ENCODE data around the gene VAV3. TPM values are rescaled to one million over a fixed set of nuclear protein-coding genes. Genes with fewer than 3 reads are reported as not detected.

VAV3 gene
- total and polyA plus RNA-seq, 9 of the 15 experiments (the other 6 are each of a cell fraction or from before 2014, with no cell fraction given): not detected

DNA sequence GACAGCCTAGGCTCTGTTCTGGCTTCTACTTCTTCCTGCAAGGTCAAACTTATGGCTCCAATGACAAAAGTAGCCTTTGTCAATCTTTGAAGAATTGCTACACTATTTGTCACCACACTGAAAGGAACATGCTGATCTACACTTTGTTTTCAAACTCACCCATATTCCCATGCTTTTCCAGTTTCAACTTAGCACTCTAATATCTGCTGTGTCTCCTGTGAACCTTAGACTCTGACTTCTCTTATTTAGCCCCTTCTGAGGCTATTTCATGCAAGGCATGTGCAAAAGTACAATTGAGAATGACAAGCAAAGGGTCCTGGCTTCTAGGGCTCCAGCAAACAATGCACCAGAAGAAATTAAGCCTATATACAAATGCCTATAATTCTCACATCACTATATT is 374.9 kb downstream of the VAV3 start:
- no peak overlapping the region for H3K4me3 ChIP-seq
- H3K9me3 ChIP-seq (replicated peaks; ENCODE audit: control insufficient read depth, insufficient read depth, low read depth, low read length): no peaks in the 10 kb centered on the region; the same call in 1 of the 2 replicates
- no peak overlapping the region for H3K4me2 ChIP-seq (ENCODE audit: insufficient read depth, low read length)
- H3K9me1 ChIP-seq (ENCODE audit: control insufficient read depth, insufficient read depth, low read length): no peaks in the 10 kb centered on the region
- H3K4me1 ChIP-seq (replicated peaks in 1 of 2; ENCODE audit: control insufficient read depth in 2 of 2, insufficient read depth in 2 of 2, low read length in 2 of 2): no peaks in the 10 kb centered on the region
- ChIA-PET CTCF (ENCODE audit: low intra/inter-chr PET ratio) (no interaction called here), POLR2A (no interaction called here)
- no peak for ATAC-seq
- BruUV-seq (replicated peaks): no TSS peak
- DNase-seq (ENCODE audit: extremely low read depth in 1 of 4, low spot score in 3 of 4): no peak
- no peaks in the 10 kb centered on the region for H4K20me1 ChIP-seq (replicated peaks; ENCODE audit: control insufficient read depth, insufficient read depth, low read length)
- no peak for FAIRE-seq
- intact Hi-C loops (cut with micrococcal nuclease) (no loop called here), in situ Hi-C loops (cut with MboI) (no loop called here)
- no peak overlapping the region for H3K9ac ChIP-seq (ENCODE audit: insufficient read depth in 1 of 2, low read depth in 2 of 2, low read length in 2 of 2)
- H3K36me3 ChIP-seq (ENCODE audit: control insufficient read depth, insufficient read depth, low read length): no peaks in the 10 kb centered on the region
- no peaks in the 10 kb centered on the region for H3K27me3 ChIP-seq (ENCODE audit: control insufficient read depth in 2 of 2, insufficient read depth in 2 of 2, low read length in 2 of 2)
- H3K27ac ChIP-seq (ENCODE audit: extremely low read depth, low read depth, low read length): no peak overlapping the region
- H3K79me2 ChIP-seq (ENCODE audit: control insufficient read depth, insufficient read depth, low read length): no peaks in the 10 kb centered on the region
- no peak overlapping the region for H2AFZ ChIP-seq (ENCODE audit: low read depth, low read length)
- TF ChIP-seq ZNF699 (CRISPR knock-in tag; IDR thresholded peaks at IDR 0.05; ENCODE audit: insufficient replicate concordance) (no peak), LARP7 (IDR thresholded peaks at IDR 0.05) (no peak), NR4A1 (CRISPR knock-in tag; IDR thresholded peaks at IDR 0.05) (no peak), NR4A1 (tag; IDR thresholded peaks at IDR 0.05) (no peak), LCOR (CRISPR knock-in tag; IDR thresholded peaks at IDR 0.05) (no peak), ZKSCAN3 (CRISPR knock-in tag; IDR thresholded peaks at IDR 0.05) (no peak), MTA3 (IDR thresholded peaks at IDR 0.05; ENCODE audit: borderline replicate concordance) (no peak), THRAP3 (IDR thresholded peaks at IDR 0.05; ENCODE audit: borderline replicate concordance) (no peak), KAT8 (IDR thresholded peaks at IDR 0.05; ENCODE audit: low read depth) (no peak), MAFG (tag; conservative IDR thresholded peaks at IDR 0.05) (no peak), ZNF668 (CRISPR knock-in tag; IDR thresholded peaks at IDR 0.05) (no peak)
- TF ChIP-seq, protein P1, sequence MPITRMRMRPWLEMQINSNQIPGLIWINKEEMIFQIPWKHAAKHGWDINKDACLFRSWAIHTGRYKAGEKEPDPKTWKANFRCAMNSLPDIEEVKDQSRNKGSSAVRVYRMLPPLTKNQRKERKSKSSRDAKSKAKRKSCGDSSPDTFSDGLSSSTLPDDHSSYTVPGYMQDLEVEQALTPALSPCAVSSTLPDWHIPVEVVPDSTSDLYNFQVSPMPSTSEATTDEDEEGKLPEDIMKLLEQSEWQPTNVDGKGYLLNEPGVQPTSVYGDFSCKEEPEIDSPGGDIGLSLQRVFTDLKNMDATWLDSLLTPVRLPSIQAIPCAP (CRISPR knock-in tag; IDR thresholded peaks at IDR 0.05; ENCODE audit: borderline replicate concordance): no peak
- TF ChIP-seq, protein P2, sequence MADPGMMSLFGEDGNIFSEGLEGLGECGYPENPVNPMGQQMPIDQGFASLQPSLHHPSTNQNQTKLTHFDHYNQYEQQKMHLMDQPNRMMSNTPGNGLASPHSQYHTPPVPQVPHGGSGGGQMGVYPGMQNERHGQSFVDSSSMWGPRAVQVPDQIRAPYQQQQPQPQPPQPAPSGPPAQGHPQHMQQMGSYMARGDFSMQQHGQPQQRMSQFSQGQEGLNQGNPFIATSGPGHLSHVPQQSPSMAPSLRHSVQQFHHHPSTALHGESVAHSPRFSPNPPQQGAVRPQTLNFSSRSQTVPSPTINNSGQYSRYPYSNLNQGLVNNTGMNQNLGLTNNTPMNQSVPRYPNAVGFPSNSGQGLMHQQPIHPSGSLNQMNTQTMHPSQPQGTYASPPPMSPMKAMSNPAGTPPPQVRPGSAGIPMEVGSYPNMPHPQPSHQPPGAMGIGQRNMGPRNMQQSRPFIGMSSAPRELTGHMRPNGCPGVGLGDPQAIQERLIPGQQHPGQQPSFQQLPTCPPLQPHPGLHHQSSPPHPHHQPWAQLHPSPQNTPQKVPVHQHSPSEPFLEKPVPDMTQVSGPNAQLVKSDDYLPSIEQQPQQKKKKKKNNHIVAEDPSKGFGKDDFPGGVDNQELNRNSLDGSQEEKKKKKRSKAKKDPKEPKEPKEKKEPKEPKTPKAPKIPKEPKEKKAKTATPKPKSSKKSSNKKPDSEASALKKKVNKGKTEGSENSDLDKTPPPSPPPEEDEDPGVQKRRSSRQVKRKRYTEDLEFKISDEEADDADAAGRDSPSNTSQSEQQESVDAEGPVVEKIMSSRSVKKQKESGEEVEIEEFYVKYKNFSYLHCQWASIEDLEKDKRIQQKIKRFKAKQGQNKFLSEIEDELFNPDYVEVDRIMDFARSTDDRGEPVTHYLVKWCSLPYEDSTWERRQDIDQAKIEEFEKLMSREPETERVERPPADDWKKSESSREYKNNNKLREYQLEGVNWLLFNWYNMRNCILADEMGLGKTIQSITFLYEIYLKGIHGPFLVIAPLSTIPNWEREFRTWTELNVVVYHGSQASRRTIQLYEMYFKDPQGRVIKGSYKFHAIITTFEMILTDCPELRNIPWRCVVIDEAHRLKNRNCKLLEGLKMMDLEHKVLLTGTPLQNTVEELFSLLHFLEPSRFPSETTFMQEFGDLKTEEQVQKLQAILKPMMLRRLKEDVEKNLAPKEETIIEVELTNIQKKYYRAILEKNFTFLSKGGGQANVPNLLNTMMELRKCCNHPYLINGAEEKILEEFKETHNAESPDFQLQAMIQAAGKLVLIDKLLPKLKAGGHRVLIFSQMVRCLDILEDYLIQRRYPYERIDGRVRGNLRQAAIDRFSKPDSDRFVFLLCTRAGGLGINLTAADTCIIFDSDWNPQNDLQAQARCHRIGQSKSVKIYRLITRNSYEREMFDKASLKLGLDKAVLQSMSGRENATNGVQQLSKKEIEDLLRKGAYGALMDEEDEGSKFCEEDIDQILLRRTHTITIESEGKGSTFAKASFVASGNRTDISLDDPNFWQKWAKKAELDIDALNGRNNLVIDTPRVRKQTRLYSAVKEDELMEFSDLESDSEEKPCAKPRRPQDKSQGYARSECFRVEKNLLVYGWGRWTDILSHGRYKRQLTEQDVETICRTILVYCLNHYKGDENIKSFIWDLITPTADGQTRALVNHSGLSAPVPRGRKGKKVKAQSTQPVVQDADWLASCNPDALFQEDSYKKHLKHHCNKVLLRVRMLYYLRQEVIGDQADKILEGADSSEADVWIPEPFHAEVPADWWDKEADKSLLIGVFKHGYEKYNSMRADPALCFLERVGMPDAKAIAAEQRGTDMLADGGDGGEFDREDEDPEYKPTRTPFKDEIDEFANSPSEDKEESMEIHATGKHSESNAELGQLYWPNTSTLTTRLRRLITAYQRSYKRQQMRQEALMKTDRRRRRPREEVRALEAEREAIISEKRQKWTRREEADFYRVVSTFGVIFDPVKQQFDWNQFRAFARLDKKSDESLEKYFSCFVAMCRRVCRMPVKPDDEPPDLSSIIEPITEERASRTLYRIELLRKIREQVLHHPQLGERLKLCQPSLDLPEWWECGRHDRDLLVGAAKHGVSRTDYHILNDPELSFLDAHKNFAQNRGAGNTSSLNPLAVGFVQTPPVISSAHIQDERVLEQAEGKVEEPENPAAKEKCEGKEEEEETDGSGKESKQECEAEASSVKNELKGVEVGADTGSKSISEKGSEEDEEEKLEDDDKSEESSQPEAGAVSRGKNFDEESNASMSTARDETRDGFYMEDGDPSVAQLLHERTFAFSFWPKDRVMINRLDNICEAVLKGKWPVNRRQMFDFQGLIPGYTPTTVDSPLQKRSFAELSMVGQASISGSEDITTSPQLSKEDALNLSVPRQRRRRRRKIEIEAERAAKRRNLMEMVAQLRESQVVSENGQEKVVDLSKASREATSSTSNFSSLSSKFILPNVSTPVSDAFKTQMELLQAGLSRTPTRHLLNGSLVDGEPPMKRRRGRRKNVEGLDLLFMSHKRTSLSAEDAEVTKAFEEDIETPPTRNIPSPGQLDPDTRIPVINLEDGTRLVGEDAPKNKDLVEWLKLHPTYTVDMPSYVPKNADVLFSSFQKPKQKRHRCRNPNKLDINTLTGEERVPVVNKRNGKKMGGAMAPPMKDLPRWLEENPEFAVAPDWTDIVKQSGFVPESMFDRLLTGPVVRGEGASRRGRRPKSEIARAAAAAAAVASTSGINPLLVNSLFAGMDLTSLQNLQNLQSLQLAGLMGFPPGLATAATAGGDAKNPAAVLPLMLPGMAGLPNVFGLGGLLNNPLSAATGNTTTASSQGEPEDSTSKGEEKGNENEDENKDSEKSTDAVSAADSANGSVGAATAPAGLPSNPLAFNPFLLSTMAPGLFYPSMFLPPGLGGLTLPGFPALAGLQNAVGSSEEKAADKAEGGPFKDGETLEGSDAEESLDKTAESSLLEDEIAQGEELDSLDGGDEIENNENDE (IDR thresholded peaks at IDR 0.05; ENCODE audit: low read depth, low read length): no peak
